GM21526 (cell line): Measurements from ENCODE around the gene THUMPD1.
"Not testable (repeated sequence)": the region's sequence is repeated elsewhere in the genome, so short reads cannot be mapped to it uniquely, and the experiment has no call there.

Experiments used
- ATAC-seq: cut with Tn5 transposase; IDR thresholded peaks from one replicate; pipeline ENCODE4 v1.9.1; 2021; ENCODE audit warnings: moderate library complexity; ENCODE audit not compliant: unreplicated experiment, low FRiP score

The THUMPD1 gene

GRCh38 chr16:20704281-20704680, 37.3 kb downstream of the THUMPD1 start:
- no peak for ATAC-seq

DNA sequence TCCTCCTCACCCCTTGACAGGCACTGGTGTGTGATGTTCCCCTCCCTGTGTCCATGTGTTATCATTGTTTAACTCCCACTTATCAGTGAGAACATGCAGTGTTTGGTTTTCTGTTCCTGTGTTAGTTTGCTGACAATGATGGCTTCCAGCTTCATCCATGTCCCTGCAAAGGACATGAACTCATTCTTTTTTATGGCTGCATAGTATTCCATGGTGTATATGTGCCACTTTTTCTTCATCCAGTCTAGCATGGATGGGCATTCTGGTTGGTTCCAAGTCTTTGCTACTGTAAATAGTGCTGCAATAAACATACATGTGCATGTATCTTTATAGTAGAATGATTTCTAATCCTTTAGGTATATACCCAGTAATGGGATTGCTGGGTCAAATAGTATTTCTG, 39.9 kb downstream of the THUMPD1 start:
- ATAC-seq = not testable (repeated sequence)

DNA sequence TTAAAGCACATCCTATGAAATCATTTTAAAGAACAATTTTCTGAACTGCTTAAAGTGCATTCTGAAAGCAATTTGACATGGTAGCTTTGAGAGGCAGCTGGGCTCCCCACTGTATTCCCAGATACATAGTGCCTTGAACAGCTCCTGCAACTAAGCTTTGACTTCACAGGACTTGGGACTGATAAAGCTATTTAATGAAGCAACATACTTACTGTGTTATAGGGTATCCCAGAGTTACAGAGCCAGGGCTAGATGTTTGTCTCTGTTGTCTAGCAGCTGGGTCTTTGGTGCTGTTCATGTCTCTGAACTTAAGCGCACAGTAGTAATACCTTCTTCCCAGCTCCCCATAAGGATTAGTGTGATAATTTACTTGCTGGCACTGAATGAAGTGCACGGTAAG, 45.0 kb downstream of the THUMPD1 start:
- no peak for ATAC-seq

GRCh38 chr16:20695024-20695423, 46.6 kb downstream of the THUMPD1 start:
- no peak for ATAC-seq

DNA sequence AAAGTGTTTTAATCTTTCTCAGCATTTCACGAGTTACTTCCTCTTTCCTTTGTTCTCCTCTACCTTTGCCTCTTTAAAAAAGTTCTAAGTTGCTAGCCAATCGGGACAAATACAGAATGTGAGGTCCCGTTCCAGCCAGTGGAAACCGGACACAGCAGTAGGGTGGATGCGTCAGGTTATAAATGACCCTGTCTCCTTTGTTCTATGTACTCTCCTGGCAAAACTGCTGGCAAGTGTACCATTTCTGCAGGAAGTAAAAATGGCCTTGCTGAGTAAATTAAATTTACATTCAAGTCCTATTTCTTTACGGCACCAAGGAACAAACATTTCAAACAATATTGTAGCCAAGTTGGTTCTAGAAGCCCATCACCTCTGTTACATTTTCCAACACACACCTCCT, 47.5 kb downstream of the THUMPD1 start:
- not testable (repeated sequence) for ATAC-seq

DNA sequence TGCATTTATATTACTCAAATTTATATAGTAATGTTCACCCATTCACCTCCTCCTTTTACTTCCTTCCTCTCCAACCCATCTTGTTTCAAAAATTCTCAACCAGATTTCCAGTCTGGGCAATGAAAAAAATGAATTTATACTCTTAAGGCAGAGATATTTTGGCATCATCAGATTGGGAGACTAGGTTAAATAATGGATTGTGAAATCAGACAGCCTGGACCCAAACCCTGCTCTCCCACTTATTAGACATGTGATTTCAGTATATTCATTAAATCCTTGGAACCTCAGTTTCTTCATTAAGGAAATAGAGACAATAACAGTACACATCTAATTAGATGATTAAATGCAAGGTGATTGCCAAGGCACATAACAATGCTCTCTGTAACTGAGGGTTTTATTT, 52.0 kb downstream of the THUMPD1 start:
- ATAC-seq = no peak

DNA sequence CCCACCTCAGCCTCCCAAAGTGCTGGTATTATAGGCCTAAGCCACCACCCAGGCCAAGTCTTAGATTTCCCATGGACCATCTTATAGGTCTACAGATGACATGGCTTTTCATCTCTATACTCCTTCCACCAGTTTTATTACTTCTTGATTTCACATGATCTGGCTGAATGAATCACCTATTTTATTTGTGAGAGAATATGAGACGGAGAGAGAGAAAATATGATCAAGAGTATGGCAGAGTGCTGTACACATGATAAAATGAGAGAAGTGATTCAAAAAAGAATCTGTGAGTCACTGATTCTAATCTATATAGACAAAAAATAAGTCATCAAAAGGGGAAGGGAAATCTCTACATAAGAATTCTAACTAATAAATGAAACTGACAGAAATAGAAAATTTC, 57.8 kb downstream of the THUMPD1 start:
- ATAC-seq = no peak
